Measurements from ENCODE around the gene CD59.
"Not testable (repeated sequence)": the region's sequence is repeated elsewhere in the genome, so short reads cannot be mapped to it uniquely, and the experiment has no call there.

The CD59 gene

GRCh38 chr11:33708985-33709384 lies 27.2 kb downstream of the CD59 start:
- H4K5ac ChIP-seq (ENCODE audit: low read length) = no peak overlapping the region
- no peaks in the 10 kb centered on the region for H3K27me3 ChIP-seq (ENCODE audit: insufficient read depth, low read length, poor library complexity)
- no peak overlapping the region for H3K56ac ChIP-seq (ENCODE audit: low read length)
- no peak overlapping the region for H4K8ac ChIP-seq (ENCODE audit: low read depth, low read length)
- no peak overlapping the region for H3K23ac ChIP-seq (ENCODE audit: low read length)
- H3K18ac ChIP-seq (ENCODE audit: low read length) = no peak overlapping the region
- H3K4me1 ChIP-seq (ENCODE audit: control insufficient read depth, low read depth, low read length) = no peaks in the 10 kb centered on the region
- no peaks in the 10 kb centered on the region for H3K36me3 ChIP-seq (ENCODE audit: control insufficient read depth, insufficient read depth, low read length)
- H3K4ac ChIP-seq (ENCODE audit: low read depth, low read length) = no peak overlapping the region
- no peaks in the 10 kb centered on the region for H3K79me1 ChIP-seq (ENCODE audit: low read length)
- no peak overlapping the region for H3K9ac ChIP-seq (ENCODE audit: low read length)
- DNase-seq = no peak
- H2BK15ac ChIP-seq (replicated peaks; ENCODE audit: low read depth) = no peak overlapping the region
- H3K27ac ChIP-seq (ENCODE audit: low read depth, low read length) = no peak overlapping the region
- no peak overlapping the region for H2BK120ac ChIP-seq (ENCODE audit: low read depth, low read length)
- H2AK5ac ChIP-seq (ENCODE audit: low read length) = no peak overlapping the region
- no peaks in the 10 kb centered on the region for H3K79me2 ChIP-seq (ENCODE audit: control insufficient read depth, insufficient read depth, low read length)
- no CpG with 5 or more reads among the region's 1 CpG for WGBS (ENCODE audit: extremely low coverage, insufficient coverage, low lambda C conversion rate)
- H3K4me3 ChIP-seq (ENCODE audit: low read length) = no peak overlapping the region
- H2BK5ac ChIP-seq (ENCODE audit: low read length) = no peak overlapping the region
- H3K4me2 ChIP-seq (ENCODE audit: low read length) = no peak overlapping the region

DNA sequence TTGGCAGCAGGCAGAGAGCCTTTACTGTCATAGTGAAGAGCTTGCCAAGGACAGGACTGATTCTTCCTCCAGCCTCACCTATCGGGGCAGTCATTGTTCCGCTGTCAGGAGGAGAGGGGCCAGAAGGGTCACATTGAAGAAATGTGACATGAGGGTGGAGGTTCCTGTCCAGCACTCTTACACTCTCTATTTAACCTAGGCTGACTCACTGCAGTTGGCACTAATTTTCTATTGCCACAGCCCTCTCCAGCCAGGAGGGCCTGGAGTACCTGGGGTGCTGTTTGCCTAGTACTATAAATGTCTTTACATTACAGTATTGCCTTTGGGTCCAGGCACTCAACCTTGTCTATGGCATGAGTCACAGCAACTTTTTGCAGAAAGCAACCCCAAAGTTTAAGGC lies 28.4 kb downstream of the CD59 start:
- not testable (repeated sequence) for H3K4me1 ChIP-seq (ENCODE audit: control insufficient read depth, low read depth, low read length); H3K36me3 ChIP-seq (ENCODE audit: control insufficient read depth, insufficient read depth, low read length)

GRCh38 chr11:33706966-33707365 lies 29.3 kb downstream of the CD59 start:
- H3K4me2 ChIP-seq (ENCODE audit: low read length) = no peak overlapping the region
- H3K56ac ChIP-seq (ENCODE audit: low read length) = no peak overlapping the region
- no peak overlapping the region for H2BK15ac ChIP-seq (replicated peaks; ENCODE audit: low read depth)
- no peak overlapping the region for H4K5ac ChIP-seq (ENCODE audit: low read length)
- H3K4ac ChIP-seq (ENCODE audit: low read depth, low read length) = no peak overlapping the region
- no peak overlapping the region for H2BK120ac ChIP-seq (ENCODE audit: low read depth, low read length)
- H3K36me3 ChIP-seq (ENCODE audit: control insufficient read depth, insufficient read depth, low read length) = no peaks in the 10 kb centered on the region
- no peak overlapping the region for H3K27ac ChIP-seq (ENCODE audit: low read depth, low read length)
- no peaks in the 10 kb centered on the region for H3K27me3 ChIP-seq (ENCODE audit: insufficient read depth, low read length, poor library complexity)
- no peak for DNase-seq
- no CpG with 5 or more reads among the region's 2 CpGs for whole genome bisulfite sequencing (ENCODE audit: extremely low coverage, insufficient coverage, low lambda C conversion rate)
- H3K23ac ChIP-seq (ENCODE audit: low read length) = no peak overlapping the region
- no peak overlapping the region for H3K9ac ChIP-seq (ENCODE audit: low read length)
- no peak overlapping the region for H3K4me3 ChIP-seq (ENCODE audit: low read length)
- H2BK5ac ChIP-seq (ENCODE audit: low read length) = no peak overlapping the region
- H2AK5ac ChIP-seq (ENCODE audit: low read length) = no peak overlapping the region
- H3K4me1 ChIP-seq (ENCODE audit: control insufficient read depth, low read depth, low read length) = no peaks in the 10 kb centered on the region
- no peaks in the 10 kb centered on the region for H3K79me2 ChIP-seq (ENCODE audit: control insufficient read depth, insufficient read depth, low read length)
- no peak overlapping the region for H4K8ac ChIP-seq (ENCODE audit: low read depth, low read length)
- no peaks in the 10 kb centered on the region for H3K79me1 ChIP-seq (ENCODE audit: low read length)
- H3K18ac ChIP-seq (ENCODE audit: low read length) = no peak overlapping the region

More for the DNA sequence above, 28.4 kb downstream of the CD59 start:
- not testable (repeated sequence) for H3K27ac ChIP-seq (ENCODE audit: low read depth, low read length); H4K8ac ChIP-seq (ENCODE audit: low read depth, low read length); H2BK15ac ChIP-seq (replicated peaks; ENCODE audit: low read depth); H3K9ac ChIP-seq (ENCODE audit: low read length); H2BK120ac ChIP-seq (ENCODE audit: low read depth, low read length); H3K79me2 ChIP-seq (ENCODE audit: control insufficient read depth, insufficient read depth, low read length); H4K5ac ChIP-seq (ENCODE audit: low read length); H3K4me3 ChIP-seq (ENCODE audit: low read length); H2AK5ac ChIP-seq (ENCODE audit: low read length); H2BK5ac ChIP-seq (ENCODE audit: low read length); H3K4me2 ChIP-seq (ENCODE audit: low read length); H3K79me1 ChIP-seq (ENCODE audit: low read length); H3K4ac ChIP-seq (ENCODE audit: low read depth, low read length); DNase-seq; H3K18ac ChIP-seq (ENCODE audit: low read length); H3K56ac ChIP-seq (ENCODE audit: low read length); H3K27me3 ChIP-seq (ENCODE audit: insufficient read depth, low read length, poor library complexity); H3K23ac ChIP-seq (ENCODE audit: low read length)
- WGBS (ENCODE audit: extremely low coverage, insufficient coverage, low lambda C conversion rate) = no CpG with 5 or more reads among the region's 2 CpGs

- H3K79me1 ChIP-seq (ENCODE audit: low read length) = no peaks in the 10 kb centered on the region
- no peak overlapping the region for H3K4me2 ChIP-seq (ENCODE audit: low read length)
- no peak for DNase-seq
- no peaks in the 10 kb centered on the region for H3K27me3 ChIP-seq (ENCODE audit: insufficient read depth, low read length, poor library complexity)
- no peak overlapping the region for H2AK5ac ChIP-seq (ENCODE audit: low read length)
- H3K23ac ChIP-seq (ENCODE audit: low read length) = no peak overlapping the region
- no CpG with 5 or more reads among the region's 2 CpGs for WGBS (ENCODE audit: extremely low coverage, insufficient coverage, low lambda C conversion rate)
- no peak overlapping the region for H3K56ac ChIP-seq (ENCODE audit: low read length)
- H3K9ac ChIP-seq (ENCODE audit: low read length) = no peak overlapping the region
- no peak overlapping the region for H2BK5ac ChIP-seq (ENCODE audit: low read length)
- H3K4me3 ChIP-seq (ENCODE audit: low read length) = no peak overlapping the region
- no peaks in the 10 kb centered on the region for H3K79me2 ChIP-seq (ENCODE audit: control insufficient read depth, insufficient read depth, low read length)
- no peak overlapping the region for H2BK120ac ChIP-seq (ENCODE audit: low read depth, low read length)
- H4K5ac ChIP-seq (ENCODE audit: low read length) = no peak overlapping the region
- H3K18ac ChIP-seq (ENCODE audit: low read length) = no peak overlapping the region
- no peak overlapping the region for H2BK15ac ChIP-seq (replicated peaks; ENCODE audit: low read depth)
- no peaks in the 10 kb centered on the region for H3K36me3 ChIP-seq (ENCODE audit: control insufficient read depth, insufficient read depth, low read length)
- H4K8ac ChIP-seq (ENCODE audit: low read depth, low read length) = no peak overlapping the region
- H3K4me1 ChIP-seq (ENCODE audit: control insufficient read depth, low read depth, low read length) = no peaks in the 10 kb centered on the region
- H3K27ac ChIP-seq (ENCODE audit: low read depth, low read length) = no peak overlapping the region
- no peak overlapping the region for H3K4ac ChIP-seq (ENCODE audit: low read depth, low read length)
Measured at GRCh38 chr11:33706546-33706945, 29.7 kb downstream of the CD59 start.

DNA sequence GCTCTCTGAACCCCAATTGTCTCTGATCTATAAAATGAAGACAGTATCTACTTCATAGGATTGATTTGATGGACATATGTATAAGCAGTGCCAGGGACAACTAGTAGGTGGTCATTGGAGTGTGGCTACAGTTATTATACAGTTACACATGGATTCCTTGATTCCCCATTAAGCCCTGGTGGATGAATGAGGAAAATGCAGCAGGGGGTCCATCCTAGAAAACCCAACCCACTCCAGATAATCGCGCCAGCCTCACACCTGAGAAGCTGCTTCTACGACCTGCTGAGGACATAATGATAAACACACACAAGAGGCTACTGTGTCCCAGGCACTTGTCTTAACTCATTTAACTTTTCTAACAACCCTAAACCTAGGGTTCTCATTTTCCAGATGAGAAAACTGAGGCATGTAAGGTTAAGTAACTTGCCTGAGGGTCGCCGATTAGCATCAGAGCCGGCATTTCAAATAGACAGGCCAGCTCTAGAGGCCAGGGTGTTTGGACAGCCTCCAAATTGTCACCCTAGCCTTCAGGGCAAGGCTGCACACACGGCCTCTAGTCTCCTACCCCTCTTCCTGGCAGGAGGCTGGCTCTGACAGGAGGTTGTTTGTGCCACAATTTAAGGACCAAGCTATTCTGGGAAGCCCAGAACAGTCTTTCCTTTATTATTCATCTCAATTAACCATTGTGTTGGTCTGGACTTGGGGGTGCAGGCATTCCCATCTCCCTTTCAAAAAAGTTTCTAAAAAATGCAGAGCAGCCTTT lies 31.8 kb downstream of the CD59 start:
- Histone ChIP-seq H3K4me1 (ENCODE audit: control insufficient read depth, low read depth, low read length) (peaks cover 1% of the 10 kb centered on the region), H2BK15ac (replicated peaks; ENCODE audit: low read depth) (no peak overlapping the region), H2BK5ac (ENCODE audit: low read length) (no peak overlapping the region), H4K5ac (ENCODE audit: low read length) (no peak overlapping the region), H2AK5ac (ENCODE audit: low read length) (no peak overlapping the region), H3K79me2 (ENCODE audit: control insufficient read depth, insufficient read depth, low read length) (no peaks in the 10 kb centered on the region), H3K4ac (ENCODE audit: low read depth, low read length) (no peak overlapping the region), H3K23ac (ENCODE audit: low read length) (no peak overlapping the region), H4K8ac (ENCODE audit: low read depth, low read length) (no peak overlapping the region), H3K18ac (ENCODE audit: low read length) (no peak overlapping the region), H3K4me3 (ENCODE audit: low read length) (no peak overlapping the region), H3K27ac (ENCODE audit: low read depth, low read length) (no peak overlapping the region), H3K79me1 (ENCODE audit: low read length) (no peaks in the 10 kb centered on the region), H3K4me2 (ENCODE audit: low read length) (no peak overlapping the region), H2BK120ac (ENCODE audit: low read depth, low read length) (no peak overlapping the region), H3K9ac (ENCODE audit: low read length) (no peak overlapping the region), H3K36me3 (ENCODE audit: control insufficient read depth, insufficient read depth, low read length) (no peaks in the 10 kb centered on the region), H3K27me3 (ENCODE audit: insufficient read depth, low read length, poor library complexity) (no peaks in the 10 kb centered on the region), H3K56ac (ENCODE audit: low read length) (no peak overlapping the region)
- no CpG with 5 or more reads among the region's 7 CpGs for WGBS (ENCODE audit: extremely low coverage, insufficient coverage, low lambda C conversion rate)
- no peak for DNase-seq

GRCh38 chr11:33703788-33704187 lies 32.4 kb downstream of the CD59 start:
- Histone ChIP-seq H2AK5ac (ENCODE audit: low read length) (no peak overlapping the region), H3K27ac (ENCODE audit: low read depth, low read length) (no peak overlapping the region), H3K4me2 (ENCODE audit: low read length) (no peak overlapping the region), H2BK5ac (ENCODE audit: low read length) (no peak overlapping the region), H3K79me1 (ENCODE audit: low read length) (no peaks in the 10 kb centered on the region), H3K4ac (ENCODE audit: low read depth, low read length) (no peak overlapping the region), H4K5ac (ENCODE audit: low read length) (no peak overlapping the region), H3K23ac (ENCODE audit: low read length) (no peak overlapping the region), H2BK15ac (replicated peaks; ENCODE audit: low read depth) (no peak overlapping the region), H3K9ac (ENCODE audit: low read length) (no peak overlapping the region), H4K8ac (ENCODE audit: low read depth, low read length) (no peak overlapping the region), H3K4me1 (ENCODE audit: control insufficient read depth, low read depth, low read length) (peaks cover 1% of the 10 kb centered on the region), H3K36me3 (ENCODE audit: control insufficient read depth, insufficient read depth, low read length) (no peaks in the 10 kb centered on the region), H3K79me2 (ENCODE audit: control insufficient read depth, insufficient read depth, low read length) (no peaks in the 10 kb centered on the region), H2BK120ac (ENCODE audit: low read depth, low read length) (no peak overlapping the region), H3K27me3 (ENCODE audit: insufficient read depth, low read length, poor library complexity) (no peaks in the 10 kb centered on the region), H3K56ac (ENCODE audit: low read length) (no peak overlapping the region), H3K18ac (ENCODE audit: low read length) (no peak overlapping the region), H3K4me3 (ENCODE audit: low read length) (no peak overlapping the region)
- no peak for DNase-seq
- no CpG with 5 or more reads among the region's 4 CpGs for WGBS (ENCODE audit: extremely low coverage, insufficient coverage, low lambda C conversion rate)

Measured in mesendoderm (in vitro differentiated cells).